Stomach smooth muscle (tissue), 2 donors: ENCODE measurements around the gene ACOT7.

Experiments
- H3K27ac ChIP-seq: one replicate; pipeline ENCODE4 v1.7.0; 2013; ENCODE audit warnings: mild to moderate bottlenecking, low read length, inconsistent platforms
- H3K27me3 ChIP-seq, 2 donors: one replicate each; pipeline ENCODE4 v1.7.0; 2013; ENCODE audit warnings: low read length in 2 of 2; ENCODE audit not compliant: insufficient read depth in 2 of 2, control insufficient read depth in 1 of 2
- H3K36me3 ChIP-seq, 2 donors: one replicate each; pipeline ENCODE4 v1.7.0; 2013; ENCODE audit warnings: low read length in 2 of 2; ENCODE audit not compliant: control insufficient read depth in 2 of 2, insufficient read depth in 2 of 2
- H3K4me1 ChIP-seq: one replicate; pipeline ENCODE4 v1.7.0; 2013; ENCODE audit warnings: low read length; ENCODE audit not compliant: control insufficient read depth, insufficient read depth
- H3K4me3 ChIP-seq, 2 donors: one replicate each; pipeline ENCODE4 v1.7.0; 2013; ENCODE audit warnings: low read length in 2 of 2
- H3K9ac ChIP-seq, 2 donors: one replicate each; pipeline ENCODE4 v1.7.0; 2013; ENCODE audit warnings: low read length in 2 of 2, mild to moderate bottlenecking in 1 of 2
- H3K9me3 ChIP-seq, 2 donors: one replicate each; pipeline ENCODE4 v1.7.0; 2013; ENCODE audit warnings: low read length in 2 of 2; ENCODE audit not compliant: control insufficient read depth in 2 of 2
- donor health status: healthy.
- donor health status: Pancreatic carcinoma.

ACOT7 gene

GRCh38 chr1:6263716-6264115, 129.9 kb downstream of the ACOT7 start:
- Histone ChIP-seq H3K27me3 (no peaks in the 10 kb centered on the region), H3K27ac (no peak overlapping the region)

GRCh38 chr1:6262555-6263420, 130.8 kb downstream of the ACOT7 start:
- Histone ChIP-seq H3K36me3 (no peaks in the 10 kb centered on the region), H3K27ac (no peak overlapping the region), H3K4me1 (peaks cover 39% of the 10 kb centered on the region), H3K27me3 (no peaks in the 10 kb centered on the region), H3K9me3 (no peaks in the 10 kb centered on the region), H3K4me3 (no peak overlapping the region), H3K9ac (no peak overlapping the region)

More at GRCh38 chr1:6263716-6264115, 129.9 kb downstream of the ACOT7 start:
- H3K36me3 ChIP-seq: no peaks in the 10 kb centered on the region
- H3K4me1 ChIP-seq: peaks cover 39% of the 10 kb centered on the region
- no peak overlapping the region for H3K4me3 ChIP-seq
- H3K9me3 ChIP-seq: no peaks in the 10 kb centered on the region
- H3K9ac ChIP-seq: no peak overlapping the region

- Histone ChIP-seq H3K36me3 (no peaks in the 10 kb centered on the region), H3K4me1 (peaks cover 39% of the 10 kb centered on the region), H3K4me3 (peak overlapping the region; percentile 46 to 64), H3K27ac (no peak overlapping the region), H3K27me3 (no peaks in the 10 kb centered on the region), H3K9ac (peak overlapping the region in 1 of 2 donors; percentile 51), H3K9me3 (no peaks in the 10 kb centered on the region)
These were observed 132.0 kb downstream of the ACOT7 start for GRCh38 chr1:6261615-6261995.

DNA sequence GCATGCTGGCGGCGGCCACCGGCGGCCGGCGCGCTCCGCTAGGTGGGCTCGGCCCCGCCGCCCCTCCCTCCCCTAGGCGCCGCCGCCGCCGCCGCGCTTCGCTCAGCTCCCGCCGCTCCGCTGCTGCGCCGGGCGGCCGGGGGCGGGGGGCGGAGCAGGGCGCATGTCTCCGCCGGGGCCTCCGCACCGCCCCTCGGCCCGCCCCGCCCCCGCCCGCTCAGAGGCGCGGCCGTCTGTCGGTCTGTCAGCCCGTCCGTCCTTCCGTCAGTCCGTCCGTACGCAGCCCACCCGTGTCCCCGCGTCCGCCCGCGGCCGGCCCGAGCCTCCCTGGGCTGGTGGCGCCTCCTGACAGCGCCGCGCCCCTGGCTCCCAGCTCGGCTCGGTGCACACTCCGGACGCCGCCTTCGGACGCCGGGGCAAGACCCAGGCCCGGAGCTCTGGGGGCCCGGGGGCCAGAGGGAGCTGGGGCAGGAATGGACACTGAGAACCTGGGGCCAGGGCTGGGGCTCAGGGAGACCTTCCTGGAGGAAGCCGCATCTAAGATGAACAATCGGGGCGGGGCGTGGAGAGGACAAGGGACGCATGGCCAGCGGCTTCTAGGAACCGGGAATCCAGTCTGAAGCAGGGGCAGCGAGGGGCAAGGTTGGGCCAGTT, 132.5 kb downstream of the ACOT7 start, which contains the start of gene GPR153:
Gene GPR153, minus strand, starts transcription at position 138 of the 654 bp plus-strand sequence. CDS start 6,193 bp downstream, outside the sequence.
- peaks cover 39% of the 10 kb centered on the region for H3K4me1 ChIP-seq
- H3K27ac ChIP-seq: no peak within 1 kb of the TSS
- H3K27me3 ChIP-seq: no peaks in the 10 kb centered on the region

GRCh38 chr1:6260433-6260934, 133.1 kb downstream of the ACOT7 start:
- H3K9ac ChIP-seq: peak overlapping the region in 1 of 2 donors; percentile 22
- peaks cover 39% of the 10 kb centered on the region for H3K4me1 ChIP-seq
- no peaks in the 10 kb centered on the region for H3K27me3 ChIP-seq

More for the DNA sequence above, 132.5 kb downstream of the ACOT7 start, which contains the start of gene GPR153:
- H3K4me3 ChIP-seq: peak within 1 kb of the TSS; percentile 53 to 67
- H3K9me3 ChIP-seq: no peaks in the 10 kb centered on the region
- peak within 1 kb of the TSS in 1 of 2 donors; percentile 51 for H3K9ac ChIP-seq
- H3K36me3 ChIP-seq: no peaks in the 10 kb centered on the region

DNA sequence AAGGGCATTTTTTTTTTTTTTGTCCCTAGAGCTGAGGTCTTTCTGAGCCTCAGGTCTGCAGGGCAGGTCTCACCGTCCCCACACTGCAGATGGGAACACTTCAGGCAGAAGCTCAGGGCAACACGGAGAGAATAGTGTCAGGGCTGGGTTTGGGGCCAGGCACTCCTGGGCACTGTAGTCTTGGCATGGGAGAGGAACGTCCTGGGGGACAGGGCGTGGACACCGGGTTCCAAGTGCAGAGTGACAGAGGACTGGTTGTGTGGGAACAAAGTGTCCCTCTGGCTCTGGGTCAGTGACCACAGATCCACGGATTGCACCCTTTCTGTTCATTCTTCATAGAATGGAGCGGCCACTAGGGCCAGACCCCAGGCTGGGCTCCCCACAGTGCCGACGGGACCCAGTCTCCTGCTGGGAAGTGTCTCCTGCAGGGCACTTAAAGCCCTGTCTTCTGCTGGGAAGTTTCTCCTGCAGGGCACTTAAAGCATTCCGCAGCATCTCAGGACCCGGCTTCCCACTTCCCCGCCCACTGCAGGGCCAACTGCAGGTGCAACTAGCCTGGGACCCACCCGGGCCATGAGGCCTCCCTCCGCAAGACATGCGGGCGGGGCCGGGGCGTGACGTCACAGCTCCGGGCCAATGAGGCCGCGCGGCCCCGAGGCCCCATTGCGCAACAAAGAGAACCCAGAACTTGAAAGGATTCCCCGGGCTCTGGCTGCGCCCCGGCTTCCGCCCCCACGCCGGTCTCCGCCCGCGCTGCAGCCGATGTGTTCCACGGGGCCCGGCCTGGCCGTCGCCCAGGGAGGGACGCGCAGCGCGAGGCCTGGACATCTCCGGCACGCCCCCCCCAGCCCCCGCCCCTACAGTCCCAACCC, 133.8 kb downstream of the ACOT7 start:
- no peak overlapping the region for H3K27ac ChIP-seq
- no peaks in the 10 kb centered on the region for H3K36me3 ChIP-seq
- no peak overlapping the region for H3K9ac ChIP-seq
- no peaks in the 10 kb centered on the region for H3K27me3 ChIP-seq
- H3K4me3 ChIP-seq: peak overlapping the region; percentile 24 to 67
- H3K9me3 ChIP-seq: no peaks in the 10 kb centered on the region
- H3K4me1 ChIP-seq: peaks cover 39% of the 10 kb centered on the region

More at GRCh38 chr1:6260433-6260934, 133.1 kb downstream of the ACOT7 start:
- Histone ChIP-seq H3K9me3 (no peaks in the 10 kb centered on the region), H3K4me3 (peak overlapping the region; percentile 53 to 67), H3K27ac (no peak overlapping the region), H3K36me3 (no peaks in the 10 kb centered on the region)

DNA sequence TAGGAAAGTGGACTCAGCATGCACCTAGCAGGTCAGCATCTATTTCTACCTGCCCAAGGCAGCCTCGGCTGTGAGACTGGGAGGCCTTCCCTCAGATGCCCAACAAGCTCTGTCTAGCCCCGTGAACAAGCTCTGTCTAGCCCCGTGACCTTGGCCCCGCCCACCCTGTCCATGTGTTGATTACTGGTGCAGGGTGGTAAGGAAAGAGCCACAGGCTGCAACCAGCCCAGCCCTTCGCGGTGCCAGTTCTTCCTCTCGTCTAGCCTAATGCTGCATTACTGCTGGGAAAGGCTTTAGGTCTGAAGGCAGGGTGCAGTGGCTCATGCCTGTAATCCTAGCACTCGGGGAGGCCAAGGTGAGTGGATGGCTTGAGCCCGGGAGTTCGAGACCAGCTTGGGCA, 134.9 kb downstream of the ACOT7 start:
- Histone ChIP-seq H3K27ac (no peak overlapping the region), H3K36me3 (peaks cover 0 to 2% of the 10 kb centered on the region in 2 donors), H3K9ac (no peak overlapping the region), H3K27me3 (no peaks in the 10 kb centered on the region), H3K4me3 (no peak overlapping the region), H3K4me1 (peaks cover 32% of the 10 kb centered on the region), H3K9me3 (no peaks in the 10 kb centered on the region)

- no peak overlapping the region for H3K4me3 ChIP-seq
- no peak overlapping the region for H3K27ac ChIP-seq
- H3K36me3 ChIP-seq: peaks cover 0 to 2% of the 10 kb centered on the region in 2 donors
- H3K9me3 ChIP-seq: no peaks in the 10 kb centered on the region
- no peaks in the 10 kb centered on the region for H3K27me3 ChIP-seq
- peaks cover 22% of the 10 kb centered on the region for H3K4me1 ChIP-seq
- no peak overlapping the region for H3K9ac ChIP-seq
These were observed 136.0 kb downstream of the ACOT7 start for GRCh38 chr1:6257541-6258069.

DNA sequence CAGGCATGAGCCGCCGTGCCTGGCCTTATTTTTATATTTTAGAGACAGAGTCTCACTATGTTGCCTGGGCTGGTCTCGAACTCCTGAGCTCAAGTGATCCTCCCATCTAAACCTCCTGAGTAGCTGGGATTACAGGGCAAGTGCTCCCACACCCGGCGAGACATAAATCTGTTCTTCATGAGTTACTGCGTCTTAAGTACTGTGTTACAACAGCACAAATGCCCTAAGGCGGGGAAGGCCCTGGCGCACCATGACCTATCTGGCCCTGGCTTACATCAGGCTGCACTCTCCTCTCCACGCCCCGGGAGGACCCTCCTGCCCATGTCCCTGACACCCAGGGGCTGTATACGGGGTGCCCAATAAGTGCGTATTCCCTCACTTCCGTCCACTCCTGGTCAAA, 136.9 kb downstream of the ACOT7 start:
- Histone ChIP-seq H3K27ac (no peak overlapping the region), H3K9ac (no peak overlapping the region), H3K9me3 (no peaks in the 10 kb centered on the region), H3K4me3 (no peak overlapping the region), H3K4me1 (peaks cover 16% of the 10 kb centered on the region), H3K36me3 (peaks cover 0 to 2% of the 10 kb centered on the region in 2 donors), H3K27me3 (peaks cover 3% of the 10 kb centered on the region in 2 donors)

- no peaks in the 10 kb centered on the region for H3K9me3 ChIP-seq
- H3K9ac ChIP-seq: no peak overlapping the region
- H3K36me3 ChIP-seq: peaks cover 0 to 2% of the 10 kb centered on the region in 2 donors
- peaks cover 17 to 19% of the 10 kb centered on the region in 2 donors for H3K27me3 ChIP-seq
- no peak overlapping the region for H3K27ac ChIP-seq
- peaks cover 5% of the 10 kb centered on the region for H3K4me1 ChIP-seq
- H3K4me3 ChIP-seq: no peak overlapping the region
These were observed 138.9 kb downstream of the ACOT7 start for GRCh38 chr1:6254691-6255090.
